ENCODE data around the gene TMEM140. TPM values are rescaled to one million over a fixed set of nuclear protein-coding genes. Genes with fewer than 3 reads are reported as not detected.
"Not testable (repeated sequence)": the region's sequence is repeated elsewhere in the genome, so short reads cannot be mapped to it uniquely, and the experiment has no call there.

Gene TMEM140
- total RNA-seq, 1 experiment from 2014 or later, result 0.92 TPM

GRCh38 chr7:135211179-135211945 lies 63.5 kb downstream of the TMEM140 start, which contains the start of gene WDR91:
Gene WDR91, minus strand, starts transcription at chr7:135211526. Its CDS starts 24 bp downstream, at chr7:135211502.
- Histone ChIP-seq H3K27ac (peak within 1 kb of the TSS; percentile 48), H3K9me2 (ENCODE audit: insufficient read depth) (no peaks in the 10 kb centered on the region), H3K4me3 (peak within 1 kb of the TSS; percentile 76), H3K4me2 (peak within 1 kb of the TSS; percentile 91), H3F3A (ENCODE audit: insufficient read depth, low read depth) (no peaks in the 10 kb centered on the region), H3K79me2 (ENCODE audit: low read depth) (no peaks in the 10 kb centered on the region), H2AFZ (peak within 1 kb of the TSS; percentile 95), H3K4me1 (replicated peaks; ENCODE audit: insufficient read depth) (no peaks in the 10 kb centered on the region; the same call in 1 of the 2 replicates), H4K20me1 (ENCODE audit: insufficient read depth) (no peaks in the 10 kb centered on the region), H3K36me3 (ENCODE audit: low read depth) (no peaks in the 10 kb centered on the region), H3K9me3 (ENCODE audit: insufficient read depth, low read depth) (no peaks in the 10 kb centered on the region), H3K27me3 (ENCODE audit: insufficient read depth, low read depth) (no peaks in the 10 kb centered on the region)
- ChIA-PET CTCF (interaction anchor here (0.5 kb wide), 1 partner anchor 71 kb away, joined by 3 read pairs; no protein-coding TSS in a partner anchor), POLR2A (ENCODE audit: unreplicated experiment) (no interaction called here)
- BruUV-seq (replicated peaks), result no TSS peak
- DNase-seq, result peak; percentile 84 to 95
- intact Hi-C loops (cut with micrococcal nuclease; ENCODE audit: unreplicated experiment), result loop anchor here (1.0 kb wide), 1 partner anchor 41 kb away; the partner anchor contains the start of gene CYREN
- TF ChIP-seq EZH2 (IDR thresholded peaks at IDR 0.05; ENCODE audit: low read depth), result no peak
- TF ChIP-seq, protein P1, sequence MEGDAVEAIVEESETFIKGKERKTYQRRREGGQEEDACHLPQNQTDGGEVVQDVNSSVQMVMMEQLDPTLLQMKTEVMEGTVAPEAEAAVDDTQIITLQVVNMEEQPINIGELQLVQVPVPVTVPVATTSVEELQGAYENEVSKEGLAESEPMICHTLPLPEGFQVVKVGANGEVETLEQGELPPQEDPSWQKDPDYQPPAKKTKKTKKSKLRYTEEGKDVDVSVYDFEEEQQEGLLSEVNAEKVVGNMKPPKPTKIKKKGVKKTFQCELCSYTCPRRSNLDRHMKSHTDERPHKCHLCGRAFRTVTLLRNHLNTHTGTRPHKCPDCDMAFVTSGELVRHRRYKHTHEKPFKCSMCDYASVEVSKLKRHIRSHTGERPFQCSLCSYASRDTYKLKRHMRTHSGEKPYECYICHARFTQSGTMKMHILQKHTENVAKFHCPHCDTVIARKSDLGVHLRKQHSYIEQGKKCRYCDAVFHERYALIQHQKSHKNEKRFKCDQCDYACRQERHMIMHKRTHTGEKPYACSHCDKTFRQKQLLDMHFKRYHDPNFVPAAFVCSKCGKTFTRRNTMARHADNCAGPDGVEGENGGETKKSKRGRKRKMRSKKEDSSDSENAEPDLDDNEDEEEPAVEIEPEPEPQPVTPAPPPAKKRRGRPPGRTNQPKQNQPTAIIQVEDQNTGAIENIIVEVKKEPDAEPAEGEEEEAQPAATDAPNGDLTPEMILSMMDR (conservative IDR thresholded peaks at IDR 0.05), result no peak

- TF ChIP-seq, protein P1 (conservative IDR thresholded peaks at IDR 0.05), result 0 out of 2 replicates have a peak, but pooled peaks have one; percentile 18
- CTCF ChIA-PET, result interaction anchor here (0.5 kb wide), 1 partner anchor 70 kb away, joined by 3 read pairs; no protein-coding TSS in a partner anchor
- peak in 1 of 2 experiments; percentile 22 for DNase-seq
- H3K9me3 ChIP-seq (ENCODE audit: insufficient read depth, low read depth); H3K36me3 ChIP-seq (ENCODE audit: low read depth); H4K20me1 ChIP-seq (ENCODE audit: insufficient read depth); POLR2A ChIA-PET (ENCODE audit: unreplicated experiment); H3K9me2 ChIP-seq (ENCODE audit: insufficient read depth); H3K27me3 ChIP-seq (ENCODE audit: insufficient read depth, low read depth); H3K79me2 ChIP-seq (ENCODE audit: low read depth); H3F3A ChIP-seq (ENCODE audit: insufficient read depth, low read depth); H3K4me1 ChIP-seq (replicated peaks; ENCODE audit: insufficient read depth): not testable (repeated sequence)
- Histone ChIP-seq H3K4me2 (peak overlapping the region; percentile 82), H2AFZ (peak overlapping the region; percentile 95), H3K27ac (peak overlapping the region; percentile 48), H3K4me3 (peak overlapping the region; percentile 76)
- intact Hi-C loops (cut with micrococcal nuclease; ENCODE audit: unreplicated experiment), result loop anchor here (1.0 kb wide), 1 partner anchor 42 kb away; the partner anchor contains the start of gene CYREN
- BruUV-seq (replicated peaks), result TSS peak; percentile 89
Observed at GRCh38 chr7:135211946-135212685, 64.2 kb downstream of the TMEM140 start.

GRCh38 chr7:135213831-135214230 lies 66.0 kb downstream of the TMEM140 start:
- BruUV-seq (replicated peaks), result no TSS peak
- intact Hi-C loops (cut with micrococcal nuclease; ENCODE audit: unreplicated experiment), result no loop called here
- H3K4me3 ChIP-seq, result no peak overlapping the region

More at GRCh38 chr7:135213831-135214230, 66.0 kb downstream of the TMEM140 start:
- H3F3A ChIP-seq (ENCODE audit: insufficient read depth, low read depth), result no peaks in the 10 kb centered on the region
- CTCF ChIA-PET, result no interaction called here
- H4K20me1 ChIP-seq (ENCODE audit: insufficient read depth), result no peaks in the 10 kb centered on the region
- H3K4me2 ChIP-seq, result no peak overlapping the region
- H3K27me3 ChIP-seq (ENCODE audit: insufficient read depth, low read depth), result no peaks in the 10 kb centered on the region
- POLR2A ChIA-PET (ENCODE audit: unreplicated experiment), result no interaction called here
- no peaks in the 10 kb centered on the region for H3K9me2 ChIP-seq (ENCODE audit: insufficient read depth)
- no peaks in the 10 kb centered on the region; the same call in 1 of the 2 replicates for H3K4me1 ChIP-seq (replicated peaks; ENCODE audit: insufficient read depth)
- no peaks in the 10 kb centered on the region for H3K36me3 ChIP-seq (ENCODE audit: low read depth)
- H3K27ac ChIP-seq, result no peak overlapping the region
- DNase-seq, result no peak
- H2AFZ ChIP-seq, result no peak overlapping the region
- no peaks in the 10 kb centered on the region for H3K79me2 ChIP-seq (ENCODE audit: low read depth)
- TF ChIP-seq EZH2 (IDR thresholded peaks at IDR 0.05; ENCODE audit: low read depth), result no peak
- TF ChIP-seq, protein P1 (conservative IDR thresholded peaks at IDR 0.05), result no peak
- H3K9me3 ChIP-seq (ENCODE audit: insufficient read depth, low read depth), result no peaks in the 10 kb centered on the region
